Activated gamma-delta T cell treated with anti-CD3 and anti-CD28 coated beads, Interleukin-2, amount 50 U/mL, for 16 hours (primary cell): Measurements from ENCODE around the gene MAGIX.
"Not testable (repeated sequence)": the region's sequence is repeated elsewhere in the genome, so short reads cannot be mapped to it uniquely, and the experiment has no call there.

Experiments
- DNase-seq: peaks from one replicate; pipeline ENCODE4 v3.0.0-alpha.2; 2020; ENCODE audit warnings: low read depth

The MAGIX gene

GRCh38 chrX:49161632-49162031 is 926 bp upstream of the MAGIX start:
- no peak for DNase-seq

DNA sequence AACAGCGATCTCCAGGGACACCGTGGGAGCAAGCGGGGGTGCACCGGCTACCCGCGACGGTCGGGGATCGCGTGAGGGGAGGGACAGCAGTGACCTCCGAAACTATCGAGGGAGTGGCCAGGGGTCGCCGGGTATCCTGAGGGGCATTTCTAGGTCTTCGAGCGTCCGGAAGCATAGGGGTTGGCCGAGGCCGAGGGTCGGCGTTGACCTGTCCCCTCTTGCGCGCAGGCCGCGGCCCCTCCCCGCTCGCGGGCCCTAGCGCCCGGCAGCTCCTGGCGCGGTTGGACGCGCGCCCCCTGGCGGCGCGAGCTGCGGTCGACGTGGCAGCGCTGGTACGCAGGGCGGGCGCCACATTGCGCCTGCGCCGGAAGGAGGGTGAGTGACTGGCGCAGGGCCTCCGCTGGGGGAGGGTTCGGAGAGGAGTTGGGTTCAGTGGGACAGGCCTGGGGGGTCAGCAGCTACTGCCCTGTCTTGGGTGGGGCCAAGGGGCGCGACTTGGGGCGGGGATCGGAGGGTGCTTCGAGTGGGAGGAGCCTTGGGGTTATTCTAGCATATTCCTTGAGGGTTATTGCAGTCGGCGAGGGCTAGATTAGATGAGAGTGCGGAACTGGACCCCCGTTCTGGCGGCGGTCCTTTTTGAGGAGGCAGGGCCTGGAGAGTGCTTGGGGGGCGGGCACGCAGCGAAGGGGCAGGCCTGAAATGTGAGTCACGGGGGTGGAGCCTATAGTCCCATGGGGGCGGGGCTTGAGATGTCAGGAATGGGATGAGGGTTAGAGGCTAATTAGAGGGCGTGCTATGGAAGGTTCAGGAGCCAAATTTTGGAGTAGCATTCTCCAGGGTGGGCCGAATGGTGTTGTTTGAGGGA is 1.2 kb downstream of the MAGIX start:
- peak; percentile 69 for DNase-seq

- no peak for DNase-seq
These were observed 2.2 kb downstream of the MAGIX start for GRCh38 chrX:49164589-49165360.

GRCh38 chrX:49165901-49166881 is 3.6 kb downstream of the MAGIX start:
- peak; percentile 52 for DNase-seq

DNA sequence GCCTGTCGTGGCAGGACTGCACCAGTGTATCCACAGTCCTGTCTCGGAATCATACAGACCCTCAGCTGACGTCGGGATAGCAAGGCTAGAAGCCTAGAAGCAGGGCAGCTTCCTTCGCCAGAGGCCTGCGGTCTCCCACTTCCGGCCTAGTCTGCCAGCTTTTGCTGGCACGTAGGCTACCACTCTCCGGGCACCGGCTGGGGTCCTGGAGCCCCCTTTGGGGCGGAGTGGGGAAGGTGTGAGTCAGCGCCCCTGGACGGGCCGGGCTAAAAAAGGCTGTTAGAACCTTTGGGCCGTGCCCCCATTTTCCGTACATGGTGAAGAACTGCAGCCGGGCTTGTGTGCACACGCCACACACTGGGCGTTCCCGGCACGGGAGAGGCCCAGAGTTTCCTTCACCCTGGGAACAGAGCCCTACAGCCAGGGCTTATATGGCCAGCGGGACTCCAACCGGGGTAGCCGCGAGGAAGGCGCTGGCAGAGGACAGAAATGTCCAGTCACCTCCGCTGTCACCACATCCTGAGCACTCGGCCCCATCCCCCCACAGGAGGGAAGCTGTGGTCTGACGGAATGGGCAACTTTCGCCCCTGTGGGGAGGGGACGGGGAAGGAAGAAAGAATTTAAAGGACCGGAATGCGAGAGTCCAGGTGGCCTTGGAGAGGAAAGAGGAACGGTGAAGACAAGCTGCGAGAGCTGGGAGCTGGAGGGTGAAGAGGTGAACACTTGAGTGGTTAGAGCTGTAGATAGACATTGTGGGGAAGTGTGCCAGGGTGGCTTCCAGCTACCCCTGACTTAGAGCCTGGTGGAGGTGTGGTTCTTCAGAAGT is 4.6 kb downstream of the MAGIX start:
- peak; percentile 55 for DNase-seq

DNA sequence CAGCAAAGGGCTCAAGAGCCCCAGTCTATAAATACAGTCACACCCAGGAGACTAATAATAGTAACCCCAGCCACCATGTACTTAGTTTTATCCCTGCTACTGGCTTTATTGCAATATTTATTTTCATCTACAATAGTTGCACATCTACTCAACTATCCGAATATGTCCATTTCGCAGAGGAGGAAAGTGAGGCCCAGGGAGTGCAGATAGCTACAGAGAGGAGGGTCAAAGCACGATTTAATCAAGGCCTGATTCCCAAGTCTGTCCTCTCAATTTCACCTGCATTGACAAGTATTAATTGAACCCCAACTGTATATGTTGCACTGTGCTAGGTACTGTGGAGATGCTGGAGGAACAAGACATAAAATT is 5.2 kb downstream of the MAGIX start:
- no peak for DNase-seq

GRCh38 chrX:49171752-49172279 is 9.3 kb downstream of the MAGIX start, which contains the start of gene PLP2:
Gene PLP2 (plus strand): TSS chrX:49171898. CDS start chrX:49172001, 103 bp downstream.
- peak; percentile 51 for DNase-seq

DNA sequence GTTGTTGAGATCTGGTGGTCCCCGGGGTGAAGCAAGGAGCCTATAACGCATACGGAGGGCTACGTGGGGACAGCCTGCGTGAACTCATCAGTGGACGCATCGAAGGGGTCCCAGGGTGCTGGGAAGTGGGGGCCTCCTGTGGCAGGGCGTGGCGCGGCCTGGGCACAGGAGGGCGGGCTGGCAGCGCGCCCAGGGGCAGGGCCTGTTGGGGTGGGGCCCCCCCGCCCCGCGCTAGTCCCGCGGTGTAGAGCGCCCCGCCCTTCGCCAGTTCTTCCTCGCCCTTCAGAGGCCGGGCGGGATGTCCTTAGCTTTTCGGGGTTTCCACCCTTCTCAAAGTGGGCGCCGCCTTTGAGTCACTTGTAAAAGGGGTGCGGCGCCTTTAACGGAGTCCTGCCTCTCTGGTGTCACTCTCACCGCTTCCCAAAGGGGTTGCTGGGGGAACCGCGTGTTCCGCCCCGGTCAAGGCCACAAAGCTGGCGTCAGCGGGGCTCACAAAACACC is 9.8 kb downstream of the MAGIX start:
- DNase-seq = peak; percentile 27

GRCh38 chrX:49173544-49173943 is 11.0 kb downstream of the MAGIX start:
- DNase-seq = not testable (repeated sequence)

DNA sequence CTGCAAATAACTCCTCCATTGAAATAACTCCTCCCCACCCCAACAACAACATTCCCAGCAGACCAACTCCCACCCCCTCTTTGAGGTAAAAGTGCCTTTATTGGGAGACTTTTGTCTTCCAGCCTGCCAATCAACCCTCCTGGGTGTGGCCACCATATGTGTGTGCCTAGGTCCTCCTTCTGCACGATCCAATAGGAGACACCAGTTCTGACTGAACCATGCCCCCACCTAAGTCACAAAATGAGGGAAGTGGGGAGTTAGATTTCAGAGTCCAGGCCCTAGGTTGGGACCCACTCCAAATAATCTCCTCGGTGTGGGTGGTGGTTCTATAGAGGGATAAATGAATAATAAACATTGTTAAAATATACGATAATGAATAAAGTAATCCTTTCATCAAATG is 12.2 kb downstream of the MAGIX start:
- no peak for DNase-seq

DNA sequence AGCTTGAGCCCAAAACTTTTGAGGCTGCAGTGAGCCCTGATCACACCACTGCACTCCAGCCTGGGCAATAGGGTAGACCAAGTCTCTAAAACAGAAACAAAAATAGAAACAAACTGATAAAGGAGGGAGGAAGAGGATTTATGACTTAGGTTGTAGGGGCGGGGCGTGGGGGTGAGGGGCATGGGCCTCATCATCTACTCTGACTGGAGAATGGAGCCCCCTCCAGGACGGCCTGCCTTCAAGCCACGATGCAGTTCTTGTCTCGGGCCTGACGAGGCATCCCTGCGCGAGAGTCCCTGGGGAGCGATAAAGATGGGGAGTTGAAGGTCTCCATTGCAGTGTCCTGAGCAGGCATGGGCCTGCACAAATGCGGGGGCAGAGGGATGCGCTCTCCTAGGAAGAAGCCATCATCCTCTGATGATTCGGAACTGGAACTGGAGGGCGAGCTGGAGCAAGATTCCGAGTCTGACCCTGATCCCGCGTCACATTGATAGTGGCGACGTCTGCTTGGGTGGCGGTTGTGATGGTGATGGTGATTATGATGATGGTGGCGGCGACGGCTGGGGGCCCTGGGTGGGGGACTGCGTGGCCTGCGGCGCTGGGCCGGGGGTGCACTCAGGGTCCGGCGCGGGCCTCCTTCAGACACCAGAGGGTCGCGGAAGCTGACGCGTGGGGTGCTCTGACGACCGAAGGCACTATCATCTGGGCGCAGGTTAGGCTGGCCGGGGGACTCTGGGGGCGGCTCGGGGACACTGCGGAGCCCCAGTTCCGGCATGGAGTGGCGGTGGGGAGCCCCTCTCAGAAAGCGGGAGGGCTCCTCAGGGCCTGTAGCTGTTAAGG is 13.1 kb downstream of the MAGIX start:
- no peak for DNase-seq

- DNase-seq = no peak
These were observed 14.1 kb downstream of the MAGIX start for GRCh38 chrX:49176421-49177326.

DNA sequence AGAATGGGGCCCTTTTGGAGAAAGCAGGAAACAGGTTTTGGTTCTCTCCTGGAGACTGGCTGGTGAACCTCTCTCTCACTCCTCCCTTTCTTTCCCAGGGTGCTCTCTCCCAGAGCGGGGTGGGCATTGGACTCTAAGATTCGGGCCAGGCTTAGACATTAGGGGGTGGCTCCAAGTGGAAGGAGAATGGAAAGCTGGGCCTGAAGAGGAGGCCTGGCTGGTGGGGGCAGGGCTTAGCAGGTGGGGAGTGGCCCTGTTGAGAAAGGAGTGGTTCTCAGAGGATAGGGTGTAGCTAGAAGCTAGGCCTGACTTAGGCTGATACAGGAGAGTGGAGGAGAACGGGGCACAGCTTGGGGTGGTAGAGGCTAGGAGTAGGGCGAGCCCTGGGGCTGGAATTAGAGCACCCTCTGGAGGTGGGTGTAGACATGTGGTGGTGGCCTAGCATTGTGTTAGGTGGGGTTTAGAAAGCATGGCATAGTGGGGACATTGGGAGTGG is 14.8 kb downstream of the MAGIX start:
- no peak for DNase-seq

DNA sequence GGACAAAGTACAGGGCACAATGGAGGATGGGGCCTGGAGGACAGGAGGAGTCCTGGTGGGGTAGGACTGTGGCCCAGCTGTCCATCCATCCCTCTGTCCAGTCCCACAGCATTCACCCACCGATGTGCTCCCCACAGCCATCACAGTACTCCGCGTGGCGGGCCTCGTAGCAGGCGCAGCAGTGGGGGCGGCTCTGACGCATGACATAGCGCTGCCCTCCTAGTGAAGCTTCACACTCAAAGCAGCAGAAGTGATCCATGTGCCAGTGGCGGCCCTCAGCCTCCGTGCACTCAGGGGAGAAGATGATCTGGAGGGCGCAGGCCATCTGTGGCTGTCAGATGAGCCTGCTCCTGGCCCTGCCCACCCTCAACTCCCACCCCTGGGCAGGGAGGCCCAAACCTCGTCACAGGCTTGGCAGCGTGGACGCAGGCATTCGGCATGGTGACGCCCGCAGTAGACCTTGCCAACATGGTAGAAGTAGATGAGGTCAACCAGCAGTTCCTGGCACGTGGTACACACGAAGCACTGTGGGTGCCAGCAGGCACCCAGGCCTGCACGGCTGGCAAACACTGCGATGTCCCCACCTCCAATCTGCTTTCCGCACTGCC is 15.4 kb downstream of the MAGIX start:
- DNase-seq = no peak

GRCh38 chrX:49178537-49178936 is 16.0 kb downstream of the MAGIX start:
- DNase-seq = no peak

DNA sequence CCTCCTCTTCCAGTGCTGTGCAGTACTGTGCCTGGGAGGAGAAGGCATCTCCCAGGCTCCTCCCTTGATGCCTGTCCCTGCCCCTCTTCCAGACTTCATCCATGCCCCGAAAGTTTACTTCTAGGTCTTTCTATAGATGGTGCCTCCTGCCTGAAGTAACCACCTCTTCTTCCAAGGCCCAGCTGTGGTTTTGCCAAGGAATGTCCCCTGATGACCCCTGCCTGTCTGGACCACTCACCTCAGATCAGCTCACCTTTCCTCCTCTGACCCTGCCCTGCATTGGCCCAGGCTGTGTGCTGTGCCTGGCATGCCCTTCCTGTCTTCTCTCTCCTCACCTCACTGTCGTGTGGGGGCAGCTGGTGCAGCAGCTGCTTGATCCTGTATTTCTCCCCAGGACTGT is 16.8 kb downstream of the MAGIX start:
- no peak for DNase-seq

GRCh38 chrX:49183701-49184281 is 21.2 kb downstream of the MAGIX start:
- DNase-seq = no peak
